Gastrocnemius medialis (tissue), 4 donors: ENCODE results near the gene KRT85. TPM values are rescaled to one million over a fixed set of nuclear protein-coding genes. Genes with fewer than 3 reads are reported as not detected.
A peak's percentile ranks its signal among the peaks of the same experiment; 100 is the strongest.

Source experiments
- ATAC-seq, 2 donors: fragments of 150-250 bp; one replicate each; pipeline ENCODE4 v1.9.1; 2016
- DNase-seq, 2 donors: peaks; one replicate each; pipeline ENCODE4 v3.0.0-alpha.2; 2019
- H3K27ac ChIP-seq, 4 donors: fragments of 200-600 bp; sonication (generic); 1 replicate in 1 of 4; 2 replicates in 3 of 4; pipeline ENCODE4 v1.5.1; 2016 to 2018; ENCODE audit warnings: mild to moderate bottlenecking in 2 of 4, moderate library complexity in 1 of 4
- H3K27me3 ChIP-seq, 3 donors: fragments of 200-600 bp; sonication (generic) in 2 of 3; 1 replicate in 1 of 3; 2 replicates in 2 of 3; pipeline versions ENCODE4 v1.5.1 to v1.6.0; 2016 to 2019; ENCODE audit warnings: mild to moderate bottlenecking in 1 of 3, moderate library complexity in 1 of 3
- H3K36me3 ChIP-seq, 2 donors: fragments of 200-600 bp; sonication (generic) in 1 of 2; one replicate each; pipeline ENCODE4 v1.5.1; 2017 to 2018
- H3K4me1 ChIP-seq, 2 donors: fragments of 200-600 bp; sonication (generic) in 1 of 2; one replicate each; pipeline ENCODE4 v1.5.1; 2016 to 2017; ENCODE audit warnings: mild to moderate bottlenecking in 2 of 2
- H3K4me3 ChIP-seq, 4 donors: fragments of 200-600 bp; sonication (generic) in 3 of 4; 1 replicate in 1 of 4; 2 replicates in 3 of 4; pipeline ENCODE4 v1.5.1; 2016 to 2019; ENCODE audit warnings: mild to moderate bottlenecking in 2 of 4
- H3K9me3 ChIP-seq, 3 donors: fragments of 200-600 bp; sonication (generic) in 2 of 3; 1 replicate in 1 of 3; 2 replicates in 2 of 3; pipeline ENCODE4 v1.5.1; 2016 to 2019
- CTCF ChIP-seq, 5 experiments: fragments of 450-650 bp in 3 of 5; fragments of 200-600 bp in 2 of 5; sonication (generic) in 2 of 5; IDR thresholded peaks in 4 of 5; conservative IDR thresholded peaks in 1 of 5; 1 replicate in 4 of 5; 2 replicates in 1 of 5; pipeline ENCODE4 v1.5.1; 2016 to 2019; ENCODE audit warnings: antibody characterized with exemption in 5 of 5, mild to moderate bottlenecking in 3 of 5, moderate library complexity in 3 of 5
- POLR2A ChIP-seq, 2 donors: fragments of 450-650 bp; IDR thresholded peaks; one replicate each; pipeline ENCODE4 v1.6.1; 2017; ENCODE audit warnings: antibody characterized with exemption in 2 of 2, mild to moderate bottlenecking in 2 of 2, moderate library complexity in 2 of 2
- in situ Hi-C, 4 donors: fragments of 200-750 bp; cut with MboI; loops; one replicate each; pipeline versions ENCODE4 v1.15.0 to v1.8.0; 2017; ENCODE audit warnings: low sequenced_read_pairs in 4 of 4
- intact Hi-C: fragments of 100-400 bp; cut with DNase I; formaldehyde crosslinking; loops from one replicate; pipeline ENCODE4 v1.15.1; 2023; ENCODE audit warnings: low total_unique reads
- total RNA-seq, 4 donors: library from RNA; depleted of rRNA; stranded (reverse); fragments of >200 nt; gene quantifications; one replicate each; pipeline versions ENCODE4 v1.1.0 to v1.2.3, GENCODE V29; 2016

The KRT85 gene
- total RNA-seq, 4 donors from 2014 or later = not detected

GRCh38 chr12:52324153-52324444 is 43.2 kb downstream of the KRT85 start:
- Histone ChIP-seq H3K27me3 (peaks cover 0 to 22% (median 11%) of the 10 kb centered on the region in 3 donors), H3K27ac (no peak overlapping the region), H3K9me3 (no peaks in the 10 kb centered on the region), H3K4me1 (no peaks in the 10 kb centered on the region), H3K36me3 (no peaks in the 10 kb centered on the region), H3K4me3 (no peak overlapping the region)
- TF ChIP-seq POLR2A (IDR thresholded peaks at IDR 0.05) (no peak), CTCF (IDR thresholded peaks at IDR 0.05 in 4 of 5, conservative IDR thresholded peaks at IDR 0.05 in 1 of 5) (no peak)
- intact Hi-C loops (no loop called here), in situ Hi-C loops (no loop called here)
- DNase-seq = no peak
- ATAC-seq = no peak

GRCh38 chr12:52323416-52324152 is 43.7 kb downstream of the KRT85 start:
- Histone ChIP-seq H3K27ac (no peak overlapping the region), H3K4me3 (no peak overlapping the region), H3K9me3 (no peaks in the 10 kb centered on the region), H3K4me1 (no peaks in the 10 kb centered on the region), H3K27me3 (peaks cover 0 to 22% (median 11%) of the 10 kb centered on the region in 3 donors), H3K36me3 (no peaks in the 10 kb centered on the region)
- no peak for DNase-seq
- ATAC-seq = no peak
- in situ Hi-C loops = no loop called here
- intact Hi-C loops = no loop called here
- TF ChIP-seq CTCF (IDR thresholded peaks at IDR 0.05 in 4 of 5, conservative IDR thresholded peaks at IDR 0.05 in 1 of 5) (no peak), POLR2A (IDR thresholded peaks at IDR 0.05) (no peak)

DNA sequence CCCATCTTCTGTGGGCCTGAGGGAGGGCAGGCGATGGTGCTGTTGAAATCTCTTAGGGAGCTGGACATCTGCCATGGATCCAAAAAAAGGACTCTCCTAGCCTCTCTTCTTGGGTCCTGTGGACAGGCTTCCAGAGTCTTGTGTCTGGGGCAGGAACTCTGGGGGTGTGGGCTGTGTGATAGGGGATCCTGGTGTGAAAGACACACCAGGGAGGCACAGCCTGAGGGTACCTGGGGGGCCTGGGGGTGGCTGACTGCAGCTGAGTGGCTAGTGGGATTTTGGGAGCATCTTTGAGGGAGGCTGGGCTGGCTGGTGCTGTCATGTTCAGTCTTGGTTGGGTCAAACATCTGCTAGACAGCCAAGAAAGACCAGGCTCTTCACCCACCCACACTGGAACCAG is 44.3 kb downstream of the KRT85 start:
- no peak for TF ChIP-seq CTCF (IDR thresholded peaks at IDR 0.05 in 4 of 5, conservative IDR thresholded peaks at IDR 0.05 in 1 of 5)
- no peak for TF ChIP-seq POLR2A (IDR thresholded peaks at IDR 0.05)
- H3K4me1 ChIP-seq = no peaks in the 10 kb centered on the region
- H3K9me3 ChIP-seq = no peaks in the 10 kb centered on the region
- H3K36me3 ChIP-seq = no peaks in the 10 kb centered on the region
- H3K4me3 ChIP-seq = no peak overlapping the region
- intact Hi-C loops (no loop called here), in situ Hi-C loops (no loop called here)
- DNase-seq (peak in 1 of 2 donors; percentile 4), ATAC-seq (no peak)
- H3K27ac ChIP-seq = no peak overlapping the region
- H3K27me3 ChIP-seq = peaks cover 0 to 22% (median 11%) of the 10 kb centered on the region in 3 donors

DNA sequence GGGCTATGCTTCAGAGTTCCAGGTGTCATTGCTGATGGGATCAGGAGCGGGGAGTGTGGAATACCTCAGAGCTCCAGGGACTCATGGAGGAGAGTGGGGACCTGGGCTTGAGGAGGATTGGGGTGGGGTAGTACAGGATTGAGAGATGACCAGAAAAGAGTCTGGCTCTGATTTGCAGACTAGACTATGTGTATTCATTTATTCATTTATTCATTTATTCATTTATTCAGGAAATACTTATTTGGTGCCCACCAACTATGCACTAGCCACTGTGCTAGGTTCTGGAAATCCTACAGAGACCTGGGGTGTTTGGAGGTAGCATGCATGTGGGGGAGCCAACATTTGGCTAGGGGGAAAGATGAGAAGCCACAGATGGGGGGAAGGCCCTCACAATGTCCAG is 45.2 kb downstream of the KRT85 start:
- Histone ChIP-seq H3K9me3 (no peaks in the 10 kb centered on the region), H3K4me3 (no peak overlapping the region), H3K4me1 (no peaks in the 10 kb centered on the region), H3K36me3 (no peaks in the 10 kb centered on the region), H3K27me3 (peaks cover 0 to 22% (median 11%) of the 10 kb centered on the region in 3 donors), H3K27ac (no peak overlapping the region)
- DNase-seq = peak in 1 of 2 donors; percentile 0
- no peak for ATAC-seq
- intact Hi-C loops = no loop called here
- TF ChIP-seq CTCF (IDR thresholded peaks at IDR 0.05 in 4 of 5, conservative IDR thresholded peaks at IDR 0.05 in 1 of 5) = no peak
- no peak for TF ChIP-seq POLR2A (IDR thresholded peaks at IDR 0.05)
- in situ Hi-C loops = no loop called here

- TF ChIP-seq POLR2A (IDR thresholded peaks at IDR 0.05) (no peak), CTCF (IDR thresholded peaks at IDR 0.05 in 4 of 5, conservative IDR thresholded peaks at IDR 0.05 in 1 of 5) (no peak)
- intact Hi-C loops = no loop called here
- ATAC-seq (no peak), DNase-seq (no peak)
- no peak overlapping the region for H3K4me3 ChIP-seq
- H3K9me3 ChIP-seq = no peaks in the 10 kb centered on the region
- in situ Hi-C loops = no loop called here
- H3K27me3 ChIP-seq = peaks cover 0 to 22% (median 11%) of the 10 kb centered on the region in 3 donors
- H3K27ac ChIP-seq = no peak overlapping the region
- no peaks in the 10 kb centered on the region for H3K36me3 ChIP-seq
- no peaks in the 10 kb centered on the region for H3K4me1 ChIP-seq
Observed at GRCh38 chr12:52321418-52321817, 45.9 kb downstream of the KRT85 start.
